SIG-M5 treated with dmso at 0.1 percent for 504 hours (cell line): ENCODE measurements around the gene ISYNA1.
"Not testable (repeated sequence)": the region's sequence is repeated elsewhere in the genome, so short reads cannot be mapped to it uniquely, and the experiment has no call there.

ENCODE experiments used
- DNase-seq: peaks from one replicate; lab custom pipeline; 2025; ENCODE audit not compliant: unreplicated experiment; lab: John Stamatoyannopoulos, UW

The ISYNA1 gene

GRCh38 chr19:18421371-18421959 is 16.5 kb downstream of the ISYNA1 start:
- DNase-seq: no peak

- no peak for DNase-seq
These were observed 17.0 kb downstream of the ISYNA1 start for GRCh38 chr19:18420930-18421329.

- peak; percentile 20 for DNase-seq
These were observed 18.1 kb downstream of the ISYNA1 start for GRCh38 chr19:18419699-18420460.

- peak; percentile 68 for DNase-seq
These were observed 18.7 kb downstream of the ISYNA1 start, which contains the start of gene SSBP4 for GRCh38 chr19:18419195-18419698. TSS of gene SSBP4 (plus strand) at chr19:18419398. CDS start at chr19:18419649, 251 bp downstream.

- no peak for DNase-seq
These were observed 19.3 kb downstream of the ISYNA1 start for GRCh38 chr19:18418483-18419194.

DNA sequence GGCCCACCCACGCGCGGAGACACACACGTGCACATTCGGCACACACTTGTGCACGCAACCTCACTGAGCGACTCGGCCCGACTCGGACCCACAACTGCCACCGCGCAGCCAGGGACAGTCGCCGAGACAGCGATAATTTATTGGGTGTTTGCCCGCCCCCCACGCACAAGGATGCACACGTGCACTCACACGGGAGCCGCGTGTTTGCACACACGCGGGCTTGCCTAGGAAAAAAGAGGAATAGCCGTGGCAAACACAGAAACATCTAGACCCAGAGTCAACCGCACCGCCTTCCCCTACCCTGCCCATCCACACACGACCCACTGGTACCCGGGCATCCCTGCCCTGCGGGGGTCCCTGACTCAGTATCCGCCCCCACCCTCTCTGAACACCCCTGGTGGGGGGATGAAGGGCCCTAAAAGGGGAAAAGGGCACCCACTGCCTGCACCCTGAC is 19.9 kb downstream of the ISYNA1 start:
- no peak for DNase-seq

DNA sequence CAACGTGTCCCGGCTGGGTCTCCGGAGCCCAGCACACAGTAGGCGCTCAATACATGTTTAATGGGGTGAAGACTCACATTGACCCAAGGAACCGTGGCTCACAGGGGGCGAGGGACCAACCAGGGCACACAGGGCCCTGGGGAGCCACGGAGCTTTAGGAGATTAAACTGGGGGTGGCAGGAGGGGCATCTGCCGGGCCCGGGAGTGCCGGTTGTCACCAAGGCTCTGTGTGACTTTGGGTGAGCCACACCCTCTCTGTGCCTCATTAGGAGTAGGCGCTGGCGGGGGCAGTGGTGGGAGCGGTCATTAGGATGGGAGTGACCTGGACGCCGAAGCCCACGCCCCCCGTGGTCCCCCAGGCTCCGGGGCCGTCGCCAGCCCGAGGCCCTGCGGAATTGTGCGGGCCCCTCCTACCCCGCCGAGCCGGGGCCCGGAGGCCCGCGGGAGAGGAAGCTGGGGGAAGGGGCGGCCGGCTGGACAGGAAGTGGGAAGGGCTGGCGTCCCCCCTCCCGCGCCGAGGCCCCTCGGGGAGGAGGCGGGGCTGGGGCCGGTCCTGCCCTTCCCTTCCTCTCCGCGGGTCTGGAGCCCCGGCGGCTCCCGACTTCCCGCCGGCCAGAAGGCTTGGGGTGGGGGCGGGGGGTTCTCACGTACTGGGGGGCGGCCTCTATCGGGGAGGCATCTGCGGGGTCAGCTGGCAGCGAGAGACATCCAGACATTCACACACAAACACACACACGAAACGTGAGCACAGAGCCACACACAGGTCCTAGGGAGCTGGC is 20.5 kb downstream of the ISYNA1 start:
- DNase-seq: peak; percentile 60

GRCh38 chr19:18416778-18417249 is 21.1 kb downstream of the ISYNA1 start:
- DNase-seq: peak; percentile 15

GRCh38 chr19:18415178-18415867 is 22.6 kb downstream of the ISYNA1 start:
- DNase-seq: peak; percentile 68

DNA sequence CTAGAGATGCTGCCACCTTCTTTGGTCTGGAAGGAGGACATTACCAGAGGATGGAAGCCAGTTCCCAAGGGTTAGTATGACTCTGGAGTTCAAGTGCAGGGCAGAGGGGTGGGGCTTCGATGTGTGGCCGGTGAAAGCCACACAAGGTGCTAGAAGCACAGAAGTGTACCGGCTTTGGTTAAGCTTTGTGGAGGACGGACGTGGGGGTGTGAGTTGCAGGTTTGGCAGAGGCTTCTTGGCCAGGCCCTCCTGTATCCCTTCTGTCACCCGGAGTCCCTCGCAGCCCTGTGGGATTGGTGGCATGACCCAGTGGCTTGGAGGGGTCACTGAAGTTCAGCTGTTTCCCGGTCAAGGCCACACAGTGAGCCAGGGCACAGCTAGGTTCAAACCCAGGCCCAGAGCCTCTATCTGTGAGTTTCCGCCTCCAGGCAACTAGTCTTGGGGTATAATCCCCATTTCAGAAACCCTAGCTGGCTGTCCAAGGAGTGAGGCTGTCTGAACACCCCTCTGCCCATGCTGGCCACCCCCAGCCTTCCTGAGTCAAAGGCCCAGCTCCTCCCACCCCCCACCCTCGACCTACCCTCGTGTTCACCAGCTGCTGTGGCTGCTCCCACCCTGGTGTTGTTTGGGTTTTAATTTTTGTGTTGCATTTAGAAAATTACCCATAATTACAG is 23.3 kb downstream of the ISYNA1 start:
- no peak for DNase-seq

DNA sequence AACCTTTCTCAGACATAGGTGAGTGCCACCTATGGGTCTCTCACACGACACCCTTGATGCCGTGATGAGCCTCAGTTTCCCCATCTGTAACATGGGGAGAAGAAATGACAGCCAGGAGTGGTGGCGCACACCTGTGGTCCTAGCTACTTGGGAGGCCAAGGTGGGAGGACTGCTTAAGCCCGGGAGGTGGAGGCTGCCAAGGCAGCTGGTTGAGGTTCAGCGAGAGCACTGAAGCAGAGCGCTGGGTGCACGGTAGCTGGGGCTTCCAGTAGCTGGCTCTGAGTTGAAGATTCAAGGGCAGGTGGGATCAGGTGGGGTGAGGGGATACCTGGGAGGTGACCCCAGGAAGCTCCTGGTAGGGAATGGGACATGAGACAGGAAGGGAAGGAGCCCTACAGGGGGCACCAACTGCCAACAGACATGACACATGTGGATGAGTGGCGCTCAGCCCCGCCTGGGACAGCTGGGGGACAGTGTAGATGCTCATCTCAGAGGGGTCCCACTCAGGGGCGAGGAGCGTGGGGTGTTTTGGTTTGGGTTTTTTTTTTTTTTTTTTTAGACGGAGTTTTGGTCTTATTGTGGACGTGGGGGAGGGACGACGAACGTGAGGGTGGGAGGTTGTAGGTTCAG is 25.2 kb downstream of the ISYNA1 start:
- no peak for DNase-seq

GRCh38 chr19:18408053-18408476 is 29.9 kb downstream of the ISYNA1 start:
- no peak for DNase-seq

- no peak for DNase-seq
These were observed 31.2 kb downstream of the ISYNA1 start for GRCh38 chr19:18406749-18407148.

- not testable (repeated sequence) for DNase-seq
These were observed 32.2 kb downstream of the ISYNA1 start for GRCh38 chr19:18405754-18406153.

GRCh38 chr19:18402455-18403248 is 35.3 kb downstream of the ISYNA1 start:
- DNase-seq: not testable (repeated sequence)

DNA sequence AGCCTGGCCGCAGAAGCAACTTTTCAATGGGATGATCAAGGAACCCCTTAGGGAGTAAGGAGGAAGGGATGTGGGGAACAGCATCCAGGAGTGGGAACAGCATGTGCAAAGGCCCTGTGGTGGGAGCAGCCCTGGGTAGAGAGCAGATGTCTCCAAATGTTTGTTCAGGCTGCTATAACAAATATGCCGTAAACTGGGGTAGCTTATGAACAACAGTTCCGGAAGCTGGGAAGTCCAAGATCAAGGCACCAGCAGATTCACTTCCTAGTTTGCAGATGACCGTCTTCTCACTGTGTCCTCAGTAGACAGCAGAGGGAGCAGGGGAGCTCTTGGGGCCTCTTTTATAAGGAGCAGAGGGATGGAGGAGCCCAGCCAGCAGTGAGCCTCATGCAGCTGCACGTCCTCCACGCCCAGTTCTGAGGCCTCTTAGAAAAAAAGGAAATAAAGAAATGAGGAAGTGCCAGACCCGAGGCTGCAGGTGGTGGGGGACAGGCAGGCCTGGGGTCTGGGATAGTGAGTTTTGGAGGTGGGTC is 36.3 kb downstream of the ISYNA1 start:
- DNase-seq: peak; percentile 99

DNA sequence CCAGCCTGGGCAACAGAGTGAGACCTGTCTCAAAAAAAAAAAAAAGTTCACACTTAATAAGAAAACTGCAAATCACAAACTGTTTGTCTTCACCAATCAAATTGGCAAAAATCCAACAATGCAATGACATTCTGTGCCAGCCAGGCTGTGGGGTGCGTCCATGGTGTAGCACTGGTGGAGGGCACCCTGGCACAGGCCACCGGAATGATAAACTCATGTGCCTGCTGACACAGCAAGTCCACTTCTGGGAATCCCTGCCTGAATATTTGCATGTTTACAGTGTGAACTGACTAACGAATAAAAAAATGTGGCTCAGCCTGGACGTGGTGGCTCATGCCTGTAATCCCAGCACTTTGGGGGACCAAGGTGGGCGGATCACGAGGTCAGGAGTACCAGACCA is 38.9 kb downstream of the ISYNA1 start:
- no peak for DNase-seq
